H9 (cell line): ENCODE results near the gene FSIP1. TPM values are rescaled to one million over a fixed set of nuclear protein-coding genes. Genes with fewer than 3 reads are reported as not detected.

ENCODE experiments used
- DNase-seq: peaks from one replicate; pipeline ENCODE4 v3.0.0-alpha.2; 2017
- H2AFZ ChIP-seq: one replicate; pipeline ENCODE4 v1.6.1; 2013; ENCODE audit warnings: mild to moderate bottlenecking, low read length, control low read depth, moderate library complexity
- H2AK5ac ChIP-seq: 2 replicates; pipeline ENCODE4 v1.6.1; 2013; ENCODE audit warnings: low read length, control low read depth, mixed read lengths; ENCODE audit not compliant: insufficient read length
- H2BK120ac ChIP-seq: one replicate; pipeline ENCODE4 v1.6.1; 2013; ENCODE audit warnings: low read depth, mild to moderate bottlenecking, low read length, control low read depth, inconsistent platforms; ENCODE audit not compliant: poor library complexity, severe bottlenecking
- H2BK12ac ChIP-seq: 2 replicates; pipeline ENCODE4 v1.6.1; 2013; ENCODE audit warnings: low read length, control low read depth, mixed read lengths, low read depth; ENCODE audit not compliant: insufficient read length
- H2BK15ac ChIP-seq: 2 replicates; pipeline ENCODE4 v1.6.1; 2013; ENCODE audit warnings: low read depth, low read length, control low read depth
- H2BK20ac ChIP-seq: one replicate; pipeline ENCODE4 v1.6.1; 2013; ENCODE audit warnings: low read depth, mild to moderate bottlenecking, low read length, control low read depth, inconsistent platforms; ENCODE audit not compliant: poor library complexity, severe bottlenecking
- H2BK5ac ChIP-seq: 2 replicates; pipeline ENCODE4 v1.6.1; 2013; ENCODE audit warnings: low read length, control low read depth, mixed read lengths; ENCODE audit not compliant: insufficient read length
- H3K14ac ChIP-seq: 2 replicates; pipeline ENCODE4 v1.6.1; 2013; ENCODE audit warnings: low read length, control low read depth; ENCODE audit not compliant: insufficient read depth
- H3K18ac ChIP-seq: 2 replicates; pipeline ENCODE4 v1.6.1; 2013; ENCODE audit warnings: low read depth, mild to moderate bottlenecking, mixed read lengths, low read length, control low read depth; ENCODE audit not compliant: insufficient read length
- H3K23ac ChIP-seq: 2 replicates; pipeline ENCODE4 v1.6.1; 2013; ENCODE audit warnings: low read length, control low read depth, mixed read lengths, low read depth; ENCODE audit not compliant: insufficient read length
- H3K23me2 ChIP-seq: 2 replicates; pipeline ENCODE4 v1.6.1; 2013; ENCODE audit warnings: low read depth, mild to moderate bottlenecking, mixed read lengths, low read length, control low read depth; ENCODE audit not compliant: insufficient read length, poor library complexity, severe bottlenecking
- H3K27ac ChIP-seq: 2 replicates; pipeline ENCODE4 v1.5.1; 2013; ENCODE audit warnings: low read length, control low read depth, mixed read lengths, low read depth; ENCODE audit not compliant: insufficient read length
- H3K27me3 ChIP-seq: 2 replicates; pipeline ENCODE4 v1.6.1; 2013; ENCODE audit warnings: low read length, control low read depth, inconsistent platforms; ENCODE audit not compliant: insufficient read depth
- H3K4ac ChIP-seq: 2 replicates; pipeline ENCODE4 v1.6.1; 2013; ENCODE audit warnings: low read depth, mild to moderate bottlenecking, control low read depth, inconsistent platforms, low read length, moderate library complexity
- H3K4me1 ChIP-seq: 2 replicates; pipeline ENCODE4 v1.6.1; 2013; ENCODE audit warnings: low read length, control low read depth, inconsistent platforms; ENCODE audit not compliant: insufficient read depth
- H3K4me2 ChIP-seq: 2 replicates; pipeline ENCODE4 v1.6.1; 2013; ENCODE audit warnings: low read length, control low read depth, mixed read lengths; ENCODE audit not compliant: insufficient read length, insufficient read depth
- H3K56ac ChIP-seq: 2 replicates; pipeline ENCODE4 v1.6.1; 2013; ENCODE audit warnings: low read depth, mild to moderate bottlenecking, mixed read lengths, low read length, control low read depth; ENCODE audit not compliant: insufficient read length
- H3K79me1 ChIP-seq: 2 replicates; pipeline ENCODE4 v1.6.1; 2013; ENCODE audit warnings: low read depth, mild to moderate bottlenecking, moderate library complexity, low read length, control low read depth, inconsistent platforms; ENCODE audit not compliant: insufficient read depth, poor library complexity, severe bottlenecking
- H3K79me2 ChIP-seq: 2 replicates; pipeline ENCODE4 v1.6.1; 2013; ENCODE audit warnings: low read length, control low read depth, inconsistent platforms; ENCODE audit not compliant: insufficient read depth
- H3K9ac ChIP-seq: 2 replicates; pipeline ENCODE4 v1.6.1; 2013; ENCODE audit warnings: low read length, control low read depth, mixed read lengths; ENCODE audit not compliant: insufficient read length; ENCODE audit errors: extremely low read depth
- H3K9me3 ChIP-seq: one replicate; pipeline ENCODE4 v1.6.1; 2013; ENCODE audit warnings: low read depth, low read length, inconsistent platforms; ENCODE audit not compliant: control insufficient read depth
- H3T11ph ChIP-seq: one replicate; pipeline ENCODE4 v1.6.1; 2013; ENCODE audit warnings: mild to moderate bottlenecking, low read length, control low read depth, inconsistent platforms
- H4K20me1 ChIP-seq: one replicate; pipeline ENCODE4 v1.6.1; 2013; ENCODE audit not compliant: control insufficient read depth, insufficient read length, insufficient read depth
- H4K5ac ChIP-seq: 2 replicates; pipeline ENCODE4 v1.6.1; 2013; ENCODE audit warnings: low read depth, mild to moderate bottlenecking, mixed read lengths, low read length, control low read depth; ENCODE audit not compliant: insufficient read length
- H4K8ac ChIP-seq: replicated peaks from 2 replicates; pipeline ENCODE4 v1.6.1; 2013; ENCODE audit warnings: low read length, control low read depth, mixed read lengths, low read depth; ENCODE audit not compliant: insufficient read length
- H4K91ac ChIP-seq: 2 replicates; pipeline ENCODE4 v1.6.1; 2013; ENCODE audit warnings: low read depth, mild to moderate bottlenecking, moderate library complexity, mixed read lengths, low read length, control low read depth; ENCODE audit not compliant: insufficient read length
- H3K27ac Mint-ChIP-seq, 3 experiments: 2 replicates in 2 of 3; 3 replicates in 1 of 3; pipeline ENCODE4 v1.8.0; 2020 to 2021; ENCODE audit warnings: mixed read lengths in 3 of 3, mild to moderate bottlenecking in 1 of 3, moderate library complexity in 1 of 3
- H3K27me3 Mint-ChIP-seq: 2 replicates; pipeline ENCODE4 v1.8.0; 2021; ENCODE audit warnings: low read depth, mild to moderate bottlenecking, moderate library complexity, mixed read lengths
- H3K36me3 Mint-ChIP-seq, 3 experiments: 2 replicates in 2 of 3; 3 replicates in 1 of 3; pipeline ENCODE4 v1.8.0; 2020 to 2021; ENCODE audit warnings: low read depth in 3 of 3, mixed read lengths in 3 of 3; ENCODE audit not compliant: insufficient read depth in 1 of 3
- H3K4me1 Mint-ChIP-seq, 2 experiments: 2 replicates each; pipeline ENCODE4 v1.8.0; 2020; ENCODE audit warnings: mixed read lengths in 2 of 2
- H3K4me3 Mint-ChIP-seq, 2 experiments: 2 replicates in 1 of 2; 3 replicates in 1 of 2; pipeline ENCODE4 v1.8.0; 2020 to 2021; ENCODE audit warnings: mild to moderate bottlenecking in 2 of 2, mixed read lengths in 2 of 2, moderate library complexity in 1 of 2
- H3K9me3 Mint-ChIP-seq, 2 experiments: 2 replicates in 1 of 2; 3 replicates in 1 of 2; pipeline ENCODE4 v1.8.0; 2020; ENCODE audit warnings: mild to moderate bottlenecking in 2 of 2, mixed read lengths in 2 of 2, moderate library complexity in 1 of 2
- CTCF ChIP-seq: fragments of 200-600 bp; sonication (generic); conservative IDR thresholded peaks from 3 replicates; pipeline ENCODE4 v1.8.0; 2021; ENCODE audit warnings: antibody characterized with exemption, mild to moderate bottlenecking
- total RNA-seq: library from RNA; stranded (reverse); gene quantifications from 2 replicates; pipeline ENCODE4 v1.2.1, GENCODE V29; 2021

Gene FSIP1
- total RNA-seq, 1 experiment from 2014 or later, result 0.96 TPM

GRCh38 chr15:39752246-39752645, 30.4 kb downstream of the FSIP1 start:
- no peaks in the 10 kb centered on the region for H3K4me1 ChIP-seq
- no peak overlapping the region for H3K18ac ChIP-seq
- H3K27ac ChIP-seq, result no peak overlapping the region
- no peak overlapping the region for H2AFZ ChIP-seq
- H4K5ac ChIP-seq, result no peak overlapping the region
- H4K91ac ChIP-seq, result no peak overlapping the region
- H3K79me2 ChIP-seq, result no peaks in the 10 kb centered on the region
- H3K9me3 ChIP-seq, result no peaks in the 10 kb centered on the region
- H3K9ac ChIP-seq, result no peak overlapping the region
- no peak overlapping the region for H3K4ac ChIP-seq
- no peaks in the 10 kb centered on the region for H4K20me1 ChIP-seq
- H2BK20ac ChIP-seq, result no peak overlapping the region
- Mint-ChIP-seq H3K4me3 (no peak overlapping the region), H3K36me3 (peaks cover 0 to 25% (median 0%) of the 10 kb centered on the region in 3 experiments; a peak in 2 of 7 replicates), H3K9me3 (peaks cover 2 to 11% of the 10 kb centered on the region in 2 experiments; a peak in 3 of 5 replicates), H3K4me1 (no peaks in the 10 kb centered on the region), H3K27me3 (no peaks in the 10 kb centered on the region), H3K27ac (no peak overlapping the region)
- H3K23ac ChIP-seq, result no peak overlapping the region
- H3T11ph ChIP-seq, result no peak overlapping the region
- no peak overlapping the region for H3K56ac ChIP-seq
- DNase-seq, result no peak
- H2BK12ac ChIP-seq, result no peak overlapping the region
- no peak overlapping the region for H2BK15ac ChIP-seq
- no peak overlapping the region for H4K8ac ChIP-seq
- no peaks in the 10 kb centered on the region for H3K27me3 ChIP-seq
- no peak overlapping the region for H2AK5ac ChIP-seq
- H3K79me1 ChIP-seq, result no peaks in the 10 kb centered on the region
- H3K4me2 ChIP-seq, result no peak overlapping the region
- TF ChIP-seq CTCF, result no peak
- no peak overlapping the region for H2BK120ac ChIP-seq
- H2BK5ac ChIP-seq, result no peak overlapping the region
- H3K14ac ChIP-seq, result no peak overlapping the region
- H3K23me2 ChIP-seq, result no peaks in the 10 kb centered on the region
